GM18907 (cell line): ENCODE measurements around the gene KBTBD2.
"Not testable (repeated sequence)": the region's sequence is repeated elsewhere in the genome, so short reads cannot be mapped to it uniquely, and the experiment has no call there.

Source experiments
- ATAC-seq: cut with Tn5 transposase; IDR thresholded peaks from one replicate; pipeline ENCODE4 v1.9.1; 2021; ENCODE audit warnings: mild to moderate bottlenecking, moderate library complexity; ENCODE audit not compliant: unreplicated experiment

KBTBD2 gene

DNA sequence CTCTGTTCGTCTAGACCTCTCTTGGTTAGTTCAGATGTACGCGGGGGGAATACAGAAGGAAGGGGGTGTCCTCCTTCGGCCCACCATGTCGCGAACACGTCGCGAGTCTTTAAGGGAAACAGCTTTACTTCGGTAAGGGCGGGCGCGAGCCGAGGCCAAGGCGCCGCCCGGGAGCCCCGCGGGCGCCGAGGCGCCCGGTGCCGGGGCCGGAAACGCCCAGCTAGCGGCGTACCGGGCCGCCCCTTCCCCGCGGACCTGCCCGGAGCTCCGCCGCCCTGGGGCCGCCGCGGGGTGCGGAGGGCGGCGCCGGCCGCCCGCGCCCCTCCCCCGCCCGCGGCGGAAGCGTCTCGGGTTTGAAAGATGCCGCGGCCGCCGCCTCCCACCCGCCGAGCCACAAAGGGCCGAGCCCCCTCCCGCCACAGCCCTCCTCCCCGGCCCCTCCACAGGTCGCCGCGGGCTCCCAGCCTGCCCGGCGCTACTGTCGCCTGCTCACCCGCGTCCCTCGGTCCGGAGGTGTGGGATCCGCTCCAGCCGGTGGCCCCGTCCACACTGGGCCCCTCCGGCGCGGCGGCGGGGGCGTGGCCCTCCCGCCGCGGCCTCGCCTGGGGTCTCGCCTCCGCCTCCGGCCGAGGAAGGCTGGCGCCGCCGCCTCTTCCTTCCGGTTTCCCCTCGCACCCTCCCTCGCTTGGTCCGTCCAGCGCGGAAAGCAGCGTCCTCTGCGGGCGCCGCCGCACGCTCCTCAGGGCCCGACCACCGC lies at the start of gene KBTBD2:
Gene KBTBD2 (minus strand): TSS at position 718 of the 757 bp plus-strand sequence. CDS start 12,156 bp downstream, outside the sequence.
- peak; percentile 77 for ATAC-seq

DNA sequence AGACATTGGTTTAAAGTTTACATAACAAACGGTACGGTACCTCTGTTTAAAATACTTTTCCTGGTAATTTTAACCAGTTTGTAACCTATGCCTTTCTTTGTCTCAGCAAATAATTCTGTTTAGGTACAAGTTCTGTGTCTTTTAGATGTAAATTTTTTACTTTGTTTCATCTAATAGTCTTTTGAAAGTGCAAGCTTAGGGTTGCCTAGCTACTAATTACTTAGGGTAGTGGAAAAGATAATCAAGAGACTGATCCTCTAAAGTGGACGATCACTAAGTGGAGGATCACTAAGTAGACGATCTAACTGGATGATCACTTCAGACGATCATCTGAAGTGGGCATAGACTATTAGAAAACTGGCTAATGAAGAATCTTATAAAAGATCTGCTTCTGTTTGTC lies 49.6 kb upstream of the KBTBD2 start:
- ATAC-seq: no peak

DNA sequence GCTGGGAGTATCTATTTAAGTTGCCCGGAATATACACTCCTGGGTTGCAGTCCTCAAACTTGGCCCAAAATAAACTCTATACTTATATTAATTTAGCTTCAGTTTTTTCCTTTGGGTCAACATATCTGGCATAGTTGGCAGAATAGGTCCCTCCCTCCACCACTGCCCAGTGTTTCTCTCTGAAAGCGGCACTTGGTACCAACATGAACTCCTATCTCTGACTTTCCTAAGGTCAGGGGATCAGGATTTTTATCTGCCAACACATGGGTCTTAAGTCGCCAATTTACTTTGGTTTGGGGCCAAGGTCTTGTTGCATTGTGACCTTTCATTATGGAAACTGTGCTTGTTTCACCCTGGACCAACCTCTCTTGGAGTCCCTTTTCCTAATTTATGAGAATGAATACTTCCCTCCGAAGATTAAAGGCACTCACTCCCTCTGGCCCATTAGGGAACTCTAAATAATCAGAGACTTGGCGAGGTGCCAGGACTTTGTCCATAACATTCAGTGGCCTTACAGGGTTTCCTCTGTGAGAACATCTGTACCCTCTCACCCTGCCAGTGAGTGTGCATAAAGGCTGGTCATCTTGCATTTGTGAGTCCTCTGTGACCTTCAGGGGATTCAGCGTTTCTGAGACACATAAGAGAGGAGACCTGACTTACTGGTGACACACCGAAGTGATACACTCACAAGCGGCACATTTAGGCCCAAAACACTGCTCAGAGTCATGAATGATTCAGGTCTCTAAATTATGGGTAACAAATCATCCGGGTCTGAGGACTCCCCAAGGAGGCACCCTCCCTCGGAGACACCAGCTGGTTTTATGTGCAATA lies 46.0 kb upstream of the KBTBD2 start:
- no peak for ATAC-seq

DNA sequence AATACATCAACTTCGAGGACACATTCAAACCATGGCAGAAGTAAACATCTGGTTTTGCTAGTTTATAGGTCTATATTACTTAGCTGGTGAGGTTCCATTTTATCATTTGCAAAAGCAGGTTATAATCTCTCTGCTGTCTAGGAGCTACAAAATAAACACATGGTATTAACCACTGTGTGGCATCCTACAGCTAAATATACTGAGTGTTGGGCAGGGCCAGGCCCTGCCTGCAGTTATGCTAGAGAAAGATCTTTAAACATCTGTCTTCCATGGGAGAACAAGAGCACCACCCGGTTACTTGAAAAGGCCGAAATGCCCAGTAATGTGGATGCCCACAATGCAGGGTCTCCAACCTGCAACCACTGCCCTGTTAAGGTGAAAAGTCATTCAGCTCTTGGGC lies 45.1 kb upstream of the KBTBD2 start:
- ATAC-seq: no peak

DNA sequence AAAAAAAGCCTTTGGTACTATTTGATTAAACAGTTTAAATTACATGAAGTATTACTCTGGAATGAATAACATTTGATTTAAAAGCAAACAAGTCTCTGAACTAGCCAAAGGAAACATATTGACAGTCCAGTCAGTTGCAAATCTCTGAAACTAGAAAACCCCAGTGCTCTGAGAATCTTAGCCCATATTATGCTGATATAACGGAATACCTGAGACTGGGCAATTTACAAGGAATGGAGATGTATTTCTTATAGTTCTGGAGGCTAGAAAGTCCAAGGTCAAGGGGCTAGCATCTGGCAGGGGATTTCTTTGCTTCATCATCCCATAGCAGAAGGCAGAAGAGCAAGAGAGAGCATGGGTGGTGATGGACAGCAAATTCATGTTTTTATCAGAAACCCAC lies 44.0 kb upstream of the KBTBD2 start:
- no peak for ATAC-seq

DNA sequence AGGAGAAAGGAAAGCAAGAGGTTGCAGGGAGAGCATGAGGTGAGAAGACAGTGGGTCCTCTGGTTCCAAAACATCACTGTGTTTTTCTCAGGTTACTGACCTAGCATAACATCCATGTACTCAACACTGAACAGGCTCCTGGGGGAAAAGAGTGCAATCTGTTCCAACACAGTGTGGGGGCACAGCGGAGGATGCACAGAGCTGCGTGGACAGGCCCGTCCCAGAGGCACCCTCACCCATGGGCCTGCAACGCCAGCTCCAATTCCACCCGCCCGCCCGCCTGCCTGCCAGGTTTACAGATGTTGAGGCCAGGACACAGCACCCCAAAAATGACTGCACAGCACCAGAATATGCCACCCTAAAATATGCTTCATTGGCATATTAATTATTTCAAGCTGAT lies 38.8 kb upstream of the KBTBD2 start:
- ATAC-seq: no peak

DNA sequence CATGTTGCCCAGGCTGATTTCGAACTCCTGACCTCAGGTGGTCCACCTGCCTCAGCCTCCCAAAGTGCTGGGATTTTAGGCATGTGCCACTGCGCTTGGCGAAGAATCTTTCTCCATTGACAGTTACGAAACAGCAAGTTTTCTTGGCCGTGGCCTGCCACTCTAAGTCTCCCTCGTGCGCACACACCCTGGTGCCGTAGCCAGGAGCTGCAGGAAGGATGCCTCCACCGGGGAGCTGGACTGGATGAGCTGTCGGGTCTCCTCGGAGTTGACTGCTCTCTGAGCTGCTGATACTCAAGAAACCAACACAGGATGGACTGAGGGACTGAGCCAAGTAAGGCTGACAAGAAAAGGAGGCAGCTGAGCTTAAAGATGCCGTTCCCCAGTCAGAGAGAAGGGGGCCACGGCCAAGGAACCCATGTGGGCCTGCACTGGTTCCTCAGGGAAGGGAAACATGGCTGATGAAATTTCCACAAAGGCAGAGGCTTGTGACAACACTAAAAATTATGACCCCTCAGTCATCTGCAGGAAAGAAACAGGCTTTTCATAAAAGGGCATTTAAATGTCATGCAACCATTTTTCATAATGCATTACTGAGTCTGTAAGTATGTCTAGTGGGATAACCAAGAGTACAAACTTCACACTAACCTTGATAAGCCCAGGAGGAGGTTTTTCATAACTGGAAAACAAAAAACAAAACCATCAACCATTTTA lies 38.0 kb upstream of the KBTBD2 start:
- no peak for ATAC-seq

DNA sequence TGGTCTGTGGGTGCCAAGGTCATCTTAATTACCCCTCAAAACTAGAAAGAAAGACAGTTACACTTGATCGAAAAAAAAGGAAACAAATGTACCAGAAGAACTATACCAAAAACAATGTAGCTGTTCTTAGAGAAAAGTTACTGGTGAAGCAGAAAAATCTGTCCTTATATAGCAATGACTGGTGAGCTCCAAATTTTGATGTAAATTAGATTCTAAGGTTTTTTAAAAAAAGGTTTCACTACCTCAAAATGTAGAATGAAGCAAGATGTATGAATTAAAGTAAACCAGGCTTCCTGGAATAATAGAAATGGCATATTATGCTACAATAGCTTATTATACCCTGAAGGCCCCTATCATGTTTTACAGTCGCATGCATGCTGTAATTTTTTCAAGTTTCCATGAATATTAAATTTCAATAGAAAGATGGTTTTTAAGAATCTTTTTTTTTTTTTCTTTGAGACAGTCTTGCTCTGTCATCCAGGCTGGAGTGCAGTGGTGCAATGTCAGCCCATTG lies 37.3 kb upstream of the KBTBD2 start:
- ATAC-seq: no peak

DNA sequence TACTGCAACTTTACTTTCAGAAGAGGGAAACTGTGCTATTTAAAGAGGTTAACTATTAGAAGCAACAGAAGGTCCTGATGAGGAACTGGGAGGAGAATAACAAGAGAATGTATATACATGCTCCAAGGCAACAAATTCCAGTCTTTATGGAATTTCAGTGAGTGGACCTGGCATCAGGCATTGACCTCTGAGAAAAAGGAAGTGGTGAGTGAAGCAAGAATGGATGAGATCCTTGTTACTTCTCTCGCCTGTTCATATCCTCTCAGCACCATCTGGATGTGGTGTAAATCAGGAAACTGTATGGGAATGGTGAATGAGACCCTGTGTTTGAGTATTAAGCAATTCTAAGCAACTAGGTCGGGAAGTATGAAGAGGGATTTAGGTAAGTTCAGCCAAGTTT lies 30.3 kb upstream of the KBTBD2 start:
- no peak for ATAC-seq

DNA sequence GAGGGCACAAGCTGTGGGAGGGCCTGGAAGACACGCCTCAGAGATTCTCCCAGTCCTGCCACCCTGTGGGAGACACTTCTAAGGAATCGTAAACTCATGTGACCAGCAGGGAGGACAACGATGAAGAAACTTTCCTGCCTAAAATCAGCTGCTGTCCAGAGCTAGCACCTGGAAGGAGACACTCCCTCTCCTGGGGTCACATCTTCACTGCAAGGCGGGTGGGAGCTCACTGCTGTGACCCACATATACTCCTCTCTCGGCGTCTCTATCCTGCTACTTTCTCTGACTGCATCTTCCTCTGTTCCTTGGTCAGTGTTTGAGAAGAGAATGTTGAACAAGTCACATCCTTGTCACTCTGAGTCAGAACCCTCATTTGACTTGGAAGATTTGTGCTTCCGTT lies 25.4 kb upstream of the KBTBD2 start:
- ATAC-seq: not testable (repeated sequence)

DNA sequence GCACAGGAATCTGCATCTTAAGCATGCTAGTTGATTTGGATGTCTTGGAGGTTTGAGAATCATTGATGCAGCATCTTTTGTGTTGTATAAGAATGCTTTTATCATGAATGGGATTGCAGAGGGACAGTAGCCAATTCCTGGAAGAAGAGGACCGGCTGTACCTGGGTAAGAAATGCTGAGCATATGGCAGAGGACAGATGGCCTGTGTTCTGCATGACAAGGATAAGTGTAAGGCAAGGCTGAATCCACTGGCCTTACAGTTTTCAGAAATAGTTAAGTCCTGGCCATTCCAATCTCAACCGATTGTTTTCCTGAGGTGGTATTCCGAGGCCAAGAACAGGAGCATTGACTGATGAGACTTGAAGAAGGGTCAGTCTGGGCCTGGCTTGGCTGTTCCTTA lies 24.4 kb upstream of the KBTBD2 start:
- no peak for ATAC-seq

DNA sequence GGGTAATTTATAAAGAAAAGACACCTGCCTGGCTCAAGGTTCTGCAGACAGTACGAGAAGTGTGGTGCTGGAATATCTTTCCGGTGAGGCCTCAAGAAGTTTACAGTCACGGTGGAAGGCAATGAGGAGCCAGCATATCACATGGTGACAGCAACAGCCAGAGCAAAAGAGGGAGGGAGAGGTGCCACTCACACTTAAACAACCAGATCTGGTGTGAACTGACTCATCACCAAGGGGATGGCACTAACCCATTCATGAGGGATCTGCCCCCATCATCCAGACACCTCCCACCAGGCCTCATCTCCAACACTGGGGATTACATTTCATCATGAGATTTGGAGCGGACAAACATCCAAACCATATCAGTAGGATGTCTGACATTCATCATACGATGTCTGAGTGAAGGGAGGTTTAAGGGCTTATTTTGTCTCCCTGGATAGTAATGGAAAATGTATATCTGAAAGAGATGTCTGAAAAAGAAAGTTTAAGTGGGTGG lies 23.5 kb upstream of the KBTBD2 start:
- no peak for ATAC-seq

DNA sequence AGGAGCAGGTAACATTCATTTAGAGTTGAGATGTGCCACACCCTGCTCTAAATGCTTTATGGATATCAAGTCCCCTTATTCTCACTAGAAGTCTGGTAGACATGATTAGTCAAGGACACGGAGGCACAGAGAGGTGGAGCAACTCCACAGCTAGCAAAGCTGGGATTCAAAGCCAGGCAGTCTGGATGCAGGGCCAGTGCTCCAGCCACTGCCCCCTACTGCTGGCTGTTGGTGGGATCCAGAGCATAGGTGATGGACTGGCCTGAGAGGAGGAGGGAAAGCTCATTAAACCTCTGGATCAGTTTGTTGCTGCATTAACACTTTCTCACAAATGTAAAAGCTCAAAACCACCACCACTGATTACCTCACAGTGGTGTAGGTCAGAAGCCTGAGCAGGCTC lies 22.6 kb upstream of the KBTBD2 start:
- ATAC-seq: no peak

DNA sequence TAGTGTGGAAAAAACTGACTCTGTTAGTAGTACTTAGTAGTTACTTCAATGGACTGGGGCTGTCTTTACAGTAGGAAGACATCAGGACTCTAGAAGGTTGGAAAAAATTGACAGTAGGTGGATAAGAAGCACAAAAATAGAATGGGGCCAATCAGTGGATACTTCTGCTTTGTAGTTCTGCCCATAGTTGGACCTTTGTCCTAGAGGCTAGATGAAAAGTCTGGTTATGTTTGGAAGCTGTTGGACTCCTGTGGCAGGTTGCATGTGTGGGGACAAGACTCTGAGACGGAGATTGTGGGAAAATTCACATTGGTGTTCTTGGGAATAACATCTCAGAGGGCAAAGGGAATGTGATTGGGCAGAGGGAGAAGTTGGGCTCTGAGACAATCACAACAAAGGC lies 18.6 kb upstream of the KBTBD2 start:
- ATAC-seq: no peak

DNA sequence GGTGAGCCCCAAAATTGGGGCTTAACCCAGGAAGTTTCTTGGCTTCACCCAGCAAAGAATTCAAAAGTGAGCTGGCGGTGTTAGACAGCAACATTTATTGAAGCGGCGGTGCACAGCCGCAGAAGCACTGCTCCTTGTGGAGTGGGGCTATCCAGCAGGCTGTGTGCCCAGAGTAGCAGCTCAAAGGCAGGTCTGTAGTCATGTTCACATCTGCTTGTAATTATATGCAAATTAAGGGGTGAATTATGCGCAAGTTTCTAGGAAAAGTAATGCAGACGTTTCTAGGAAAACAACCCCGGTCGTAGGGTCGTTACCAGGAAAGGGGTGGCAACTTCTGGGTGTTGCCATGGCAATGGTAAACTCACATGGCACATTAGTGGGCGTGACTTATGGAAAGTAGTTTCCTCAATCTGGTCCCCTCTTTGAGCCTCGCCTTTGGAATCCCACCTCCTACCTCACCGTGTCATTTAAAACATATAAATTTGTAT lies 13.7 kb upstream of the KBTBD2 start:
- ATAC-seq: peak; percentile 71

DNA sequence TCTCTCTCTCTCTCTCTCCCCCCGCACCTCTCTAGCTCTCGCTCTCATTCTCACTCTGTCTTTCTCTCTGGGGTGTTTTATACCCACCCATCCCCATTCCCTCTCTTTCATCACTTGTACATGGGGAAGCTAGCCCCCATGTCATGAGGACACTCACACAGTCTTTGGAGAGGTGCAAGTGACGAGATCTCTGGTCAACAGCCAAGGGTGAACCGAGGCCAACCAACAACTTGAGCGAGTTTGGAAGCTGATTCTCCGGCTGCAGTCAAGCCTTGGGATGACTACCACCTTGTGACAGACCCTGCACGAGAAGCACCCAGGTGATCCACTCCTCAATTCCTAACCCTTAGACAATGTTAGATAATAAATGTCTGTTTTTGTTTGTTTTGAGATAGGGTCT lies 10.1 kb upstream of the KBTBD2 start:
- no peak for ATAC-seq

DNA sequence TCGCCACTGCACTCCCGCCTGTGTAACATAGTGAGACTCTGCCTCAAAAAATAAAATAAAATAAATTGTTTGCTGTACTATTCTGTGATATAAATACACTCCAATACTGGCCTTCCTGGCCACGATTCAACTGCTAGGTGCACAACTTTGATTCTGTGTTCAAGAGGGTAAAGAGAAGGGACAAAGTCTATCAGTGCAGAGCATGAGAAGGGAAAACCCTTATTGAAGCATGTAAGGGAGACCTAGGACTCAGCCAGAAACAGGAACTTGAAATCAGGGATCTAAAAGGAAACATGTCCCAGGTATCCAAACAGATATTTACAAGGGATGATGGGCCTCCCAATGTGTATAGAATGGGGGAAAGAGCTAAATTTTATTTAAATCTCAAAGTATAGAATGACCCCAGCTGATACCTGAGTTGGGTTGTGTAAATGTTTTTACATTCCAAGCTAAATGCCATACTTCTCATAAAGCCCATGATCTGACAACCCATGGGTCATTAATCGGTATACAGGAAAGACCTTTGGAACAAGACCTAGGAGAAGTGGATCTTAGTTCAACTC lies 9.0 kb upstream of the KBTBD2 start:
- no peak for ATAC-seq

DNA sequence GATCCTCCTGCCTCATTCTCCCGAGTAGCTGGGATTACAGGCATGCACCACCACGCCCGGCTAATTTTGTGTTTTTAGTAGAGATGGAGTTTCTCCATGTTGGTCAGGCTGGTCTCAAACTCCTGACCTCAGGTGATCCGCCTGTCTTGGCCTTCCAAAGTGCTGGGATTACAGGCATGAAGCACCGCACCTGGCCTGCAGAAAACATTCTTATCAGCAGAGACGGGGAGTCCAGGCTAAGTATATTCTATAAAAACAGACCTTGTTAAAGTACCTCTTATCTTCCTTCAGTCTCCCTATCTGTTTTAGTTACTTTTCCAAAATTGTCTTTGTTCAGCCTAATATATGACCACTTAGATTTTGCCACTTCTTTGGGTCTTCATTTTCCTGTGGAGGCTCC lies 5.8 kb upstream of the KBTBD2 start:
- ATAC-seq: not testable (repeated sequence)

DNA sequence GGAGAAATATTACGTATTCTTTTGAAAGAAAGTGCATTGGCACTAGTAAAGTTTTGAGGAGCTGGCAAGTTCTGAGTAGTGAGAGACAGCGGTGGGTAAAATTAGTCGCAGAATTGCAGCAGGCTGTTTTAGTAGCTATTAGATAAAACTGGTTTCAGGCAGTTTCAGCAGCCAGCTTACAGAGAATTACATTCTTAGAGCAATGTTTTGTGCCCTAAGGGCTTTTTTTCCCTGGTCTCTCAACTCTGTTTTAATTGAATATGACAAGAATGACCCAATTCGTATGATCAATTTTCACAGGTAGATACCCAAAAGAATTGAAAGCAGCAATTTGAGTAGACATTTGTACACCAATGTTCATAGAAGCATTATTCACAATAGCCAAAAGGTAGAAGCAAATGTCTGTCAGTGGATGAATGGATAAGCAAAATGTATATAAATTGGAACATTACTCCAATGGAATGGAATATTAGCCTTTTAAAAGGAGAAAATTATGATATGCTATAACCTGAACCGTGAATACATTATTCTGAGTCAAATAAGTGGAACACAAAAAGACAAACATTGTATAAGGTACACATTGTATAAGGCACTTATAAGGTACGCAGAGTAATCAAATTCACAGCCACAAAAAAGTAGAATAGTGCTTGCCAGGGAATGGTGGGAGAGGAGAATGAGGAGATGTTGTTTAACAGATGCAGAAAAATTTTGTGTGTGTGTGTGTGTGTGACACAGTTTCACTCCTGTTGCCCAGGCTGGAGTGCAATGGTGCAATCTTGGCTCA lies 5.2 kb upstream of the KBTBD2 start:
- ATAC-seq: no peak

DNA sequence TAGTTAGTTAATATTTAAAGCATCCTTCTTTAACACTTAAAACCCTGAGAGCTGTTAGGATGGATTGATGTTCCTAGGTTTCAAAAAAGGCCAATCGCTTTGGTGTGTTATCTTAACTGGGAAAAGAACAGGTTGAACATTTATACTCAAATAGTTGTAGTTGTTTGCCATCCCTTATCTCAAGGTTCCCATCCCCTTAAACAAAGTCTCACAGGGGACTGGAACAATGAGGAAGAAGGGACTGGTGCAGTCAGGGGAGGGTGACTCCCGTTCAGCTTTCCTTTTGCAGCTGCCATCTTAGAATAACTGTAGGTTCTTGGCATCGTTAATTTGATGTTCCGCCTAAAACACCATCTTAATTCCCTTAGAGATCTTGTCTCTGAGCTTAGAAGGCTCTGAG lies 2.6 kb upstream of the KBTBD2 start:
- ATAC-seq: no peak
